ENCODE data around the gene LRP8. TPM values are rescaled to one million over a fixed set of nuclear protein-coding genes. Genes with fewer than 3 reads are reported as not detected.

The LRP8 gene
- total and polyA plus RNA-seq, 2 of the 13 experiments (the other 11 are each of a cell fraction or from before 2014, with no cell fraction given), result 17.3 to 17.4 TPM

GRCh38 chr1:53294567-53294966, 33.3 kb downstream of the LRP8 start:
- Histone ChIP-seq H2AFZ (ENCODE audit: low read length) (no peak overlapping the region), H3K9ac (ENCODE audit: insufficient read depth, low read depth, low read length) (no peak overlapping the region), H3K9me3 (ENCODE audit: low read length) (no peaks in the 10 kb centered on the region), H3K4me3 (replicated peaks in 1 of 3; ENCODE audit: insufficient read depth in 1 of 3, low read depth in 2 of 3, low read length in 3 of 3) (no peak overlapping the region), H3K4me2 (ENCODE audit: low read depth, low read length) (no peak overlapping the region), H3K4me1 (ENCODE audit: insufficient read depth, low read length) (peaks cover 38% of the 10 kb centered on the region), H4K20me1 (ENCODE audit: insufficient read depth, low read length) (no peaks in the 10 kb centered on the region), H3K79me2 (ENCODE audit: insufficient read depth, low read length) (no peaks in the 10 kb centered on the region), H3K27me3 (ENCODE audit: control insufficient read depth in 1 of 2, insufficient read depth in 2 of 2, low read length in 2 of 2) (no peaks in the 10 kb centered on the region), H3K36me3 (replicated peaks in 1 of 2; ENCODE audit: control insufficient read depth in 1 of 2, insufficient read depth in 2 of 2, low read length in 2 of 2) (peaks cover 2 to 8% of the 10 kb centered on the region in 2 experiments; a peak in 2 of 5 replicates), H3K27ac (ENCODE audit: extremely low read length, insufficient read depth, low read length) (no peak overlapping the region)
- DNase-seq (ENCODE audit: low spot score) (no peak), FAIRE-seq (no peak), ATAC-seq (no peak)
- CTCF ChIA-PET (ENCODE audit: low intra/inter-chr PET ratio, low total read pairs), result no interaction called here
- in situ Hi-C loops (cut with HindIII; ENCODE audit: extremely low pct_ligation_motif_present, low pct_unique_long_range_greater_than_20kb) (no loop called here), intact Hi-C loops (cut with micrococcal nuclease; ENCODE audit: unreplicated experiment) (no loop called here)
- 98% methylated on average over 8 of the region's 9 CpGs for WGBS (ENCODE audit: low lambda C conversion rate)
- no peak for TF ChIP-seq MAFF (IDR thresholded peaks at IDR 0.05; ENCODE audit: low read depth, low read length)
- POLR2A ChIA-PET, result no interaction called here
- no TSS peak for BruUV-seq (replicated peaks)

- TF ChIP-seq MTA3 (CRISPR knock-in tag; IDR thresholded peaks at IDR 0.05) (no peak), SMARCE1 (IDR thresholded peaks at IDR 0.05; ENCODE audit: borderline replicate concordance) (no peak), FOXA1 (IDR thresholded peaks at IDR 0.05) (no peak), FOXA1 (CRISPR knock-in tag; IDR thresholded peaks at IDR 0.05) (no peak), ZSCAN12 (CRISPR knock-in tag; IDR thresholded peaks at IDR 0.05) (no peak), ZNF557 (CRISPR knock-in tag; IDR thresholded peaks at IDR 0.05) (no peak), SAFB2 (CRISPR knock-in tag; IDR thresholded peaks at IDR 0.05; ENCODE audit: borderline replicate concordance, low read depth) (no peak), NFRKB (IDR thresholded peaks at IDR 0.05) (no peak)
- Histone ChIP-seq H3K27ac (ENCODE audit: extremely low read length, insufficient read depth, low read length) (no peak overlapping the region), H4K20me1 (ENCODE audit: insufficient read depth, low read length) (no peaks in the 10 kb centered on the region), H3K4me2 (ENCODE audit: low read depth, low read length) (no peak overlapping the region), H3K4me1 (ENCODE audit: insufficient read depth, low read length) (peaks cover 36% of the 10 kb centered on the region), H2AFZ (ENCODE audit: low read length) (no peak overlapping the region), H3K27me3 (ENCODE audit: control insufficient read depth in 1 of 2, insufficient read depth in 2 of 2, low read length in 2 of 2) (no peaks in the 10 kb centered on the region), H3K9me3 (ENCODE audit: low read length) (no peaks in the 10 kb centered on the region), H3K9ac (ENCODE audit: insufficient read depth, low read depth, low read length) (no peak overlapping the region), H3K4me3 (replicated peaks in 1 of 3; ENCODE audit: insufficient read depth in 1 of 3, low read depth in 2 of 3, low read length in 3 of 3) (no peak overlapping the region), H3K36me3 (replicated peaks in 1 of 2; ENCODE audit: control insufficient read depth in 1 of 2, insufficient read depth in 2 of 2, low read length in 2 of 2) (peaks cover 2 to 13% of the 10 kb centered on the region in 2 experiments; a peak in 3 of 5 replicates), H3K79me2 (ENCODE audit: insufficient read depth, low read length) (no peaks in the 10 kb centered on the region)
- in situ Hi-C loops (cut with HindIII; ENCODE audit: extremely low pct_ligation_motif_present, low pct_unique_long_range_greater_than_20kb), result no loop called here
- 93% methylated on average over 3 of the region's 3 CpGs for WGBS (ENCODE audit: low lambda C conversion rate)
- ChIA-PET POLR2A (no interaction called here), CTCF (ENCODE audit: low intra/inter-chr PET ratio, low total read pairs) (no interaction called here)
- ATAC-seq, result no peak
- DNase-seq (ENCODE audit: low spot score), result no peak
- no TSS peak for BruUV-seq (replicated peaks)
- intact Hi-C loops (cut with micrococcal nuclease; ENCODE audit: unreplicated experiment), result no loop called here
- no peak for FAIRE-seq
Measured at GRCh38 chr1:53294061-53294460, 33.8 kb downstream of the LRP8 start.
